Cardiac muscle cell (in vitro differentiated cells and primary cell): ENCODE measurements around the gene APEH. TPM values are rescaled to one million over a fixed set of nuclear protein-coding genes. Genes with fewer than 3 reads are reported as not detected.

Experiments used
- DNase-seq, 2 donors: peaks; one replicate each; pipeline versions ENCODE4 v3.0.0 to v3.0.0-alpha.2; 2010 to 2017; ENCODE audit warnings: low read depth in 1 of 2, low spot score in 1 of 2
- H3K27ac ChIP-seq: fragments of 200-600 bp; sonication (generic); 2 replicates; pipeline ENCODE4 v1.5.1; 2016
- H3K27me3 ChIP-seq: fragments of 200-600 bp; sonication (generic); 2 replicates; pipeline ENCODE4 v1.6.0; 2016; ENCODE audit warnings: control low read depth
- H3K36me3 ChIP-seq: fragments of 200-600 bp; sonication (generic); 2 replicates; pipeline ENCODE4 v1.5.1; 2016; ENCODE audit warnings: control low read depth
- H3K4me1 ChIP-seq: fragments of 200-600 bp; sonication (generic); 2 replicates; pipeline ENCODE4 v1.8.1; 2017; ENCODE audit warnings: low read depth, mild to moderate bottlenecking, mixed run types
- H3K4me3 ChIP-seq: fragments of 200-600 bp; sonication (generic); 2 replicates; pipeline ENCODE4 v1.5.1; 2016; ENCODE audit warnings: mild to moderate bottlenecking
- H3K9me3 ChIP-seq: fragments of 200-600 bp; sonication (generic); 2 replicates; pipeline ENCODE4 v1.5.1; 2017; ENCODE audit warnings: low read depth, mild to moderate bottlenecking, control low read depth
- CTCF ChIP-seq: IDR thresholded peaks from 2 replicates; pipeline ENCODE4 v1.5.1; 2012; ENCODE audit warnings: low read depth, mild to moderate bottlenecking, low read length
- polyA plus RNA-seq: library from polyadenylated mRNA; unstranded; fragments of >200 nt; fragmentation: Nextera tagmentation; extraction: Ambion mirVana; gene quantifications from 2 replicates; pipeline ENCODE4 v1.2.1, GENCODE V29; 2016
- total RNA-seq: library from RNA; depleted of rRNA; stranded (reverse); fragments of >200 nt; gene quantifications from 2 replicates; pipeline ENCODE4 v1.2.3, GENCODE V29; 2016

Gene APEH
- total and polyA plus RNA-seq, 2 experiments from 2014 or later: 165 to 216 TPM

- Histone ChIP-seq H3K4me3 (no peak overlapping the region), H3K36me3 (no peaks in the 10 kb centered on the region), H3K9me3 (no peaks in the 10 kb centered on the region), H3K27me3 (no peaks in the 10 kb centered on the region), H3K4me1 (no peaks in the 10 kb centered on the region), H3K27ac (no peak overlapping the region)
- TF ChIP-seq CTCF: no peak
- no peak for DNase-seq
These were observed 35.7 kb downstream of the APEH start for GRCh38 chr3:49709852-49710251.

- Histone ChIP-seq H3K36me3 (no peaks in the 10 kb centered on the region), H3K27ac (no peak overlapping the region), H3K9me3 (no peaks in the 10 kb centered on the region), H3K27me3 (no peaks in the 10 kb centered on the region), H3K4me1 (no peaks in the 10 kb centered on the region), H3K4me3 (no peak overlapping the region)
- DNase-seq: no peak
- no peak for TF ChIP-seq CTCF
These were observed 37.3 kb downstream of the APEH start for GRCh38 chr3:49711489-49711888.

- Histone ChIP-seq H3K27ac (no peak overlapping the region), H3K27me3 (no peaks in the 10 kb centered on the region), H3K4me1 (no peaks in the 10 kb centered on the region), H3K36me3 (no peaks in the 10 kb centered on the region), H3K9me3 (no peaks in the 10 kb centered on the region), H3K4me3 (no peak overlapping the region)
- no peak for TF ChIP-seq CTCF
- no peak for DNase-seq
These were observed 38.0 kb downstream of the APEH start for GRCh38 chr3:49712166-49712565.

GRCh38 chr3:49712631-49713317, 38.6 kb downstream of the APEH start:
- H3K27ac ChIP-seq: no peak overlapping the region
- H3K4me1 ChIP-seq: no peaks in the 10 kb centered on the region
- H3K4me3 ChIP-seq: no peak overlapping the region
- no peaks in the 10 kb centered on the region for H3K9me3 ChIP-seq
- no peak for TF ChIP-seq CTCF
- no peaks in the 10 kb centered on the region for H3K27me3 ChIP-seq
- H3K36me3 ChIP-seq: no peaks in the 10 kb centered on the region
- DNase-seq: no peak

- H3K27ac ChIP-seq: no peak overlapping the region
- no peak overlapping the region for H3K4me3 ChIP-seq
- no peaks in the 10 kb centered on the region for H3K27me3 ChIP-seq
- no peaks in the 10 kb centered on the region for H3K36me3 ChIP-seq
- DNase-seq: no peak
- TF ChIP-seq CTCF: no peak
- H3K9me3 ChIP-seq: no peaks in the 10 kb centered on the region
- H3K4me1 ChIP-seq: no peaks in the 10 kb centered on the region
These were observed 39.4 kb downstream of the APEH start for GRCh38 chr3:49713336-49714105.
